Mesendoderm (in vitro differentiated cells): ENCODE results near the gene CLIC6.

Experiments used
- DNase-seq: peaks from one replicate; pipeline ENCODE4 v3.0.0; 2013
- H2AK5ac ChIP-seq: 2 replicates; pipeline ENCODE4 v1.6.1; 2013; ENCODE audit warnings: low read length, inconsistent platforms
- H2BK120ac ChIP-seq: 2 replicates; pipeline ENCODE4 v1.6.1; 2013; ENCODE audit warnings: low read depth, mild to moderate bottlenecking, low read length, moderate library complexity, mixed read lengths
- H2BK15ac ChIP-seq: replicated peaks from 2 replicates; pipeline ENCODE4 v1.6.1; 2013; ENCODE audit warnings: low read depth, mild to moderate bottlenecking, moderate library complexity
- H2BK5ac ChIP-seq: 2 replicates; pipeline ENCODE4 v1.6.1; 2013; ENCODE audit warnings: low read length, inconsistent platforms
- H3K18ac ChIP-seq: 2 replicates; pipeline ENCODE4 v1.6.1; 2013; ENCODE audit warnings: mild to moderate bottlenecking, low read length, mixed read lengths
- H3K23ac ChIP-seq: one replicate; pipeline ENCODE4 v1.6.1; 2013; ENCODE audit warnings: low read length
- H3K27ac ChIP-seq: 2 replicates; pipeline ENCODE4 v1.5.1; 2013; ENCODE audit warnings: low read depth, mild to moderate bottlenecking, inconsistent platforms, low read length, moderate library complexity
- H3K27me3 ChIP-seq: 2 replicates; pipeline ENCODE4 v1.6.1; 2013; ENCODE audit warnings: low read length, control low read depth, mild to moderate bottlenecking, inconsistent platforms; ENCODE audit not compliant: insufficient read depth, poor library complexity
- H3K36me3 ChIP-seq: 2 replicates; pipeline ENCODE4 v1.6.1; 2013; ENCODE audit warnings: low read length, inconsistent platforms; ENCODE audit not compliant: control insufficient read depth, insufficient read depth
- H3K4ac ChIP-seq: one replicate; pipeline ENCODE4 v1.6.1; 2013; ENCODE audit warnings: low read depth, mild to moderate bottlenecking, low read length, moderate library complexity
- H3K4me1 ChIP-seq: 2 replicates; pipeline ENCODE4 v1.6.1; 2013; ENCODE audit warnings: low read depth, low read length, inconsistent platforms; ENCODE audit not compliant: control insufficient read depth
- H3K4me2 ChIP-seq: 2 replicates; pipeline ENCODE4 v1.6.1; 2013; ENCODE audit warnings: low read length
- H3K4me3 ChIP-seq: 2 replicates; pipeline ENCODE4 v1.5.1; 2013; ENCODE audit warnings: mild to moderate bottlenecking, low read length
- H3K56ac ChIP-seq: one replicate; pipeline ENCODE4 v1.6.1; 2013; ENCODE audit warnings: low read length
- H3K79me1 ChIP-seq: 2 replicates; pipeline ENCODE4 v1.6.1; 2013; ENCODE audit warnings: low read length, inconsistent platforms
- H3K79me2 ChIP-seq: 2 replicates; pipeline ENCODE4 v1.6.1; 2013; ENCODE audit warnings: mild to moderate bottlenecking, low read length; ENCODE audit not compliant: control insufficient read depth, insufficient read depth
- H3K9ac ChIP-seq: 2 replicates; pipeline ENCODE4 v1.6.1; 2013; ENCODE audit warnings: low read length, inconsistent platforms
- H4K5ac ChIP-seq: one replicate; pipeline ENCODE4 v1.6.1; 2013; ENCODE audit warnings: low read length
- H4K8ac ChIP-seq: one replicate; pipeline ENCODE4 v1.6.1; 2013; ENCODE audit warnings: low read depth, mild to moderate bottlenecking, control low read depth, low read length, moderate library complexity
- WGBS: extraction: QIAGEN DNeasy Blood & Tissue Kit; methylation state at CpG from one replicate; pipeline ENCODE4 v1.1.7; 2013; ENCODE audit warnings: low lambda C conversion rate, missing lambda C conversion rate; ENCODE audit not compliant: insufficient coverage; ENCODE audit errors: extremely low coverage; 5-methylcytosine and 5-hydroxymethylcytosine counted together

CLIC6 gene

DNA sequence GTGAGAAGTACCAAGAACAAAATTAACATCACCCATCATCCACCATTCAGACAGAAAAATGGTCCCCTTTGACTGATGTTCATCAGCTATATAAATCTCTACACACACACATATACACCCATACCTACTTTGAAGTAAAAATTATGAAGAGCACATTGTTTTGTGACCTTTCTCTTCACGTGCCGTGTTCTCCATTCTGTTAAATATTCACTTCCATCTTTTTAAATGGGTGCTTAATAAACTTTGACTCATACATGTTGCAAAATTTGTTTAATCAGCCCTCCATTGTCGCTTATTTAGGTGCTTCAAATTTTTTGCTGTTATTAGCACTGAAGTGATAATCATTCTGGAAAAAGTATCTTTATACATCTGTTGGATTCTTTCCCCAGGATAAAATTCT, 80.1 kb downstream of the CLIC6 start:
- Histone ChIP-seq H3K56ac (no peak overlapping the region), H2BK15ac (no peak overlapping the region), H3K4me1 (no peaks in the 10 kb centered on the region), H2BK5ac (no peak overlapping the region), H3K23ac (no peak overlapping the region), H3K4me3 (no peak overlapping the region), H2BK120ac (no peak overlapping the region), H3K18ac (no peak overlapping the region), H3K4me2 (no peak overlapping the region), H3K27ac (no peak overlapping the region), H3K27me3 (no peaks in the 10 kb centered on the region), H3K79me2 (no peaks in the 10 kb centered on the region), H3K4ac (no peak overlapping the region), H3K36me3 (no peaks in the 10 kb centered on the region), H2AK5ac (no peak overlapping the region), H3K79me1 (no peaks in the 10 kb centered on the region), H4K5ac (no peak overlapping the region), H3K9ac (no peak overlapping the region), H4K8ac (no peak overlapping the region)
- WGBS = no CpG with 5 or more reads among the region's 3 CpGs
- DNase-seq = no peak

DNA sequence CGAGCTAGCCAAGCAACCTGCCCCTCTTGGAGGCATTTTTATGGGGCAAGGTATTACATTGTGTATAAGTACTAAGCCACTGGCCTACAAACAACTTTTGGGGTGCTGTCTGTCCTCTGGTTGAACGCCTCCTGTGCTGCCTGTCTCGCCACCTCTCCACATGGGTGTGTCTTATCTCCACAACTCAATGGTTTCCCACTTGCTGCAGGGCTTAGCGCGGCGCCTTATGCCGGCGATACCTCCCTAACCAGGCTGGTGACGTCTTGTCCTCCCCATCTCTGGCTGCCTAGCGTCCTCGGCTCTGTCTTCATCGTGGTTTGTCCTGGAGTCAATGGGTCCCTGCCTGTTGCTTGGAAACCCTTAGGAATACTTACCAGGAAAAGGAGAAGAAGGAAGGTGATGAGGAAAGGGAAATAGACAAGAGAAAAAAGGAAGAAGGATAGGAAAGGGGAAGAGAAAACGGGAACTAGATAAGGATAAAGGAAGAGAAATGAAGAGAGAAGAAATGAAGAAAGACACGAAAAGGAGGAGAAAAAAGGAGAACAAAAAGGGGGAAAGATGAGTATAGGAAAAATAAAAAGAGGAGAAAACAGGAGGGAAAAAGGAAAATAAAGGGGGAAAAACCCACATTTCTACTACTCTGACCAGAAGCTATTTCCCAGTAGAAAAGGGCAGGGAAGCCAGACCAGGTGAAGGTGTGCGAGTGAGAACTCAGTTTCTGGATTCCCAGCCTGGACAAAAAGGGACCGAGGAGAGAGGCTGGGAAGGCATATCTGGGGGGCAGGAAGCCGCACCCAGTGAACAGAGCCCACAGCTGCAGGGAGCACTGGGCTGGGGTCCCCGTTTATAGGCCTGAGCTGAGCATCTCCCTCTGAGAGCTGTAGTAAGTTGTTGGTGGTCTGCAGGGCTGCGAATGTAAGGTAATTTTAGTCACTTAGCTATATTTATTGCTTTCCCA, 86.2 kb downstream of the CLIC6 start:
- no peak overlapping the region for H4K8ac ChIP-seq
- no peaks in the 10 kb centered on the region for H3K27me3 ChIP-seq
- H3K27ac ChIP-seq = no peak overlapping the region
- no peaks in the 10 kb centered on the region for H3K79me2 ChIP-seq
- 100% methylated on average over 2 of the region's 19 CpGs for WGBS
- no peak overlapping the region for H2BK5ac ChIP-seq
- H3K79me1 ChIP-seq = no peaks in the 10 kb centered on the region
- no peak overlapping the region for H3K4me3 ChIP-seq
- H3K56ac ChIP-seq = no peak overlapping the region
- H3K4me2 ChIP-seq = no peak overlapping the region
- no peak overlapping the region for H2AK5ac ChIP-seq
- no peak overlapping the region for H2BK120ac ChIP-seq
- no peaks in the 10 kb centered on the region for H3K36me3 ChIP-seq
- no peak overlapping the region for H3K18ac ChIP-seq
- H3K23ac ChIP-seq = no peak overlapping the region
- H2BK15ac ChIP-seq = no peak overlapping the region
- H4K5ac ChIP-seq = no peak overlapping the region
- no peak overlapping the region for H3K9ac ChIP-seq
- DNase-seq = no peak
- no peaks in the 10 kb centered on the region for H3K4me1 ChIP-seq
- H3K4ac ChIP-seq = no peak overlapping the region

DNA sequence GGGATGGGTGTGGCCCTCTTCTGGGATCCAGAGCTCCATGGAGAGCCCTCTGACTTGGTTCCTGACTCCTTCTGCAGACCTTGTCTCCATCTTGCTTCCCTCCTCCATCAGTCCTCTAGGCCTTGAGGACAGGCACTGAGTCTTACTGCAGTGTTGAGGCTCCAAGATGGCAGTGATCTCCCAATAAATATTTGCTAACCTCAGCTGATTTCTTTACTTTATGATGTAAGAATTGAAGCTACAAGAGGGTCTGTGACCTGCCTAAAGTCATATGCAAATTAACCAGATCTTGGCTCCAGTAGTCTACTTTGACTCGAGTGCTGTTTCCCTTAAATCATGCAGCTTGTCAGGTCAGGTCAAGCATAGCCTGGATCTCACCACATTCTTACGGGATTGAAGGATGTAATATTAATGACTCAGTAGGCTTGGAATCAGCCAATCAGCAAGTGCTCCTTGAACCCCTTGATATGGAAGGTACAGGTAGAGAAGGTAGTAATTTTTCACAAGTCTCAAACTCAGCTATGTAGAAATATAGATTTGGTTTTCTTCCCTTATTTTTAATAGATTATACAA, 93.0 kb downstream of the CLIC6 start:
- H3K4me3 ChIP-seq = no peak overlapping the region
- H3K4me1 ChIP-seq = no peaks in the 10 kb centered on the region
- no peak overlapping the region for H2BK5ac ChIP-seq
- H3K9ac ChIP-seq = no peak overlapping the region
- no peaks in the 10 kb centered on the region for H3K79me2 ChIP-seq
- H3K79me1 ChIP-seq = no peaks in the 10 kb centered on the region
- no peak overlapping the region for H3K18ac ChIP-seq
- no peaks in the 10 kb centered on the region for H3K36me3 ChIP-seq
- H3K27me3 ChIP-seq = no peaks in the 10 kb centered on the region
- no peak for DNase-seq
- no peak overlapping the region for H3K27ac ChIP-seq
- no peak overlapping the region for H3K4me2 ChIP-seq
- no peak overlapping the region for H4K5ac ChIP-seq
- no peak overlapping the region for H2AK5ac ChIP-seq
- no peak overlapping the region for H3K56ac ChIP-seq
- no peak overlapping the region for H2BK15ac ChIP-seq
- no peak overlapping the region for H4K8ac ChIP-seq
- no CpG with 5 or more reads among the region's 2 CpGs for WGBS
- H3K4ac ChIP-seq = no peak overlapping the region
- H2BK120ac ChIP-seq = no peak overlapping the region
- no peak overlapping the region for H3K23ac ChIP-seq

DNA sequence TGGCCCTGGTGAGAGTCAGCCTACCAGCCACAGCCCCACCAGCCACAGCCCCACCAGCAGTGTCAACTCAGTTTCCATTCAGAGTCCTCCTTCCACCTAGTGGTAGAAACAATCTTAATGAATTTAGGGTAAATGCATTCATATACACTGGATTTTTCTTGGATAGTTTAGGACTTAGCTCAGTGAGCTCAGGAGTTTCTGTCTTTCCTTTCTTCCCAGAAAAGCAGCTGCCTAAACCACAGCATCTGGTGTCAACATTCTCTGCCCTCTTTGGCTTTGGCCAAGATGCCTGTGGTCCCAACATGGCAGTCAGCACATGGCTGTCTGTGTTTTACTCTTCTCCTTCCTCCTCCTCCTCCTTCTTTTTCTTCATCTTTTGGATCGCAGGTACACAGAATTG, 94.0 kb downstream of the CLIC6 start:
- Histone ChIP-seq H2BK15ac (no peak overlapping the region), H2BK5ac (no peak overlapping the region), H2BK120ac (no peak overlapping the region), H3K36me3 (no peaks in the 10 kb centered on the region), H3K79me2 (no peaks in the 10 kb centered on the region), H3K9ac (no peak overlapping the region), H3K27ac (no peak overlapping the region), H3K56ac (no peak overlapping the region), H3K4me3 (no peak overlapping the region), H2AK5ac (no peak overlapping the region), H3K23ac (no peak overlapping the region), H3K4me2 (no peak overlapping the region), H3K79me1 (no peaks in the 10 kb centered on the region), H3K4me1 (no peaks in the 10 kb centered on the region), H3K27me3 (no peaks in the 10 kb centered on the region), H3K4ac (no peak overlapping the region), H3K18ac (no peak overlapping the region), H4K5ac (no peak overlapping the region), H4K8ac (no peak overlapping the region)
- WGBS = no CpG with 5 or more reads among the region's 1 CpG
- DNase-seq = no peak

DNA sequence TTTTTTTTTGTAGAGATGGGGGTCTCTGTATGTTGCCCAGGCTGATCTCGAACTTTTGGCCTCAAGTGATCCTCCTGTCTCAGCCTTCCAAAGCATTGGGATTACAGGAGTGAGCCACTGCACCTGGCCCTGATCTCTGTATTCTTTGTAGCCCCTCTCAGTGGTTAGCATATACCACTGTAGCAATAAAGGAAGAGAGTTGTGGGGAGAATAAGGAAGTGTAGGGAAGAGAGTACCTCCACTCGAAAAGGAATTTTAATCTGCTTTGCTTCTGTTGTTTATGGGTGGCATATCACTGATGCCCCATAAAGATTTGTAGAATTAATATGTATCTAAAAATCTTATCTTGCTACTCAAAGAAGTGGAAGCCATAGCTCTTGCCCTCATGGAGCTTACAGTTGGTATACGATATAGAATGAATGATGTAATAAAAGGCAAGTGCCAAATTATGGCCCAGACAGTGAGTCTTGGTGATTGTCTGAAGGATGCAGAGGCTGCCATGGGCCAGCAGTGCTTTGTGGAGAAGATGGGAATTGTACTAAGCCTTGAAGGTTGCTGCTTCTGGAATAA, 96.0 kb downstream of the CLIC6 start:
- Histone ChIP-seq H3K18ac (no peak overlapping the region), H3K36me3 (no peaks in the 10 kb centered on the region), H3K27ac (no peak overlapping the region), H2BK5ac (no peak overlapping the region), H3K27me3 (no peaks in the 10 kb centered on the region), H3K56ac (no peak overlapping the region), H3K4ac (no peak overlapping the region), H3K4me2 (no peak overlapping the region), H3K79me2 (no peaks in the 10 kb centered on the region), H4K5ac (no peak overlapping the region), H4K8ac (no peak overlapping the region), H3K23ac (no peak overlapping the region), H3K79me1 (no peaks in the 10 kb centered on the region), H2AK5ac (no peak overlapping the region), H3K9ac (no peak overlapping the region), H2BK120ac (no peak overlapping the region), H3K4me3 (no peak overlapping the region), H2BK15ac (no peak overlapping the region), H3K4me1 (no peaks in the 10 kb centered on the region)
- no peak for DNase-seq
- WGBS = no CpG with 5 or more reads among the region's 3 CpGs
